ENCODE results near the gene LIAS. TPM values are rescaled to one million over a fixed set of nuclear protein-coding genes. Genes with fewer than 3 reads are reported as not detected.

LIAS gene
- total and polyA plus RNA-seq, 2 of the 13 experiments (the other 11 are each of a cell fraction or from before 2014, with no cell fraction given) = 16.0 to 16.6 TPM

DNA sequence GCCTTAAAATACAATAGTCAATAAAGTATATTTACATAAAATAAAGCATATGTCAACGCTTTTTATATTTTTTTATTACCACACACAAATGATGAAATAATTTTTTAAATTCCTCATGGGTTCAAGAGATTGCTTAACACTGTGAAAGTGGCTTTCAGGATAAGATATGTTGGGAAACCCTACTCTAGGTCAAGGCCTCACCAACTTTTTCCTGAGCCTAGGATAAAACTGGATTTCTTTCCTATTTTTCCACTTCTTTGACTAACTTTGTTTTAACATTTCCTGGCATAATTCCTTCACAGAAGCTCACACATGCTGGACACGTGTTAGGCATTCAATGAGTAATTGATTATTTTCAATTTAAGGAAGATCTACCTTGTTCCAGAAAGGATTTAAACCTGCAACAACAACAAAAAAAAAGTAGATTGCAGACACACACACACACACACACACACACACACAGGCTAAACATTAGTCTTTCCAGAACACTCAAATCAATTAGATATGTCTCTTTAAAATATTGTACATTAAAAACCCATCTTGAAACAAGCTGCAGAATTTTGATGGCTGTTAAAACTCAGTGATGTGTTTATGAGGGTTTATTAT lies 43.1 kb upstream of the LIAS start (continued):
- TF ChIP-seq, protein P1, sequence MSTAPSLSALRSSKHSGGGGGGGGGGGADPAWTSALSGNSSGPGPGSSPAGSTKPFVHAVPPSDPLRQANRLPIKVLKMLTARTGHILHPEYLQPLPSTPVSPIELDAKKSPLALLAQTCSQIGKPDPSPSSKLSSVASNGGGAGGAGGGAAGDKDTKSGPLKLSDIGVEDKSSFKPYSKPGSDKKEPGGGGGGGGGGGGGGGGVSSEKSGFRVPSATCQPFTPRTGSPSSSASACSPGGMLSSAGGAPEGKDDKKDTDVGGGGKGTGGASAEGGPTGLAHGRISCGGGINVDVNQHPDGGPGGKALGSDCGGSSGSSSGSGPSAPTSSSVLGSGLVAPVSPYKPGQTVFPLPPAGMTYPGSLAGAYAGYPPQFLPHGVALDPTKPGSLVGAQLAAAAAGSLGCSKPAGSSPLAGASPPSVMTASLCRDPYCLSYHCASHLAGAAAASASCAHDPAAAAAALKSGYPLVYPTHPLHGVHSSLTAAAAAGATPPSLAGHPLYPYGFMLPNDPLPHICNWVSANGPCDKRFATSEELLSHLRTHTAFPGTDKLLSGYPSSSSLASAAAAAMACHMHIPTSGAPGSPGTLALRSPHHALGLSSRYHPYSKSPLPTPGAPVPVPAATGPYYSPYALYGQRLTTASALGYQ (CRISPR knock-in tag; IDR thresholded peaks at IDR 0.05) = no peak
- TF ChIP-seq ZNF660 (CRISPR knock-in tag; IDR thresholded peaks at IDR 0.05; ENCODE audit: borderline replicate concordance, low read depth) (no peak), CHCHD3 (CRISPR knock-in tag; IDR thresholded peaks at IDR 0.05) (no peak), TBP (CRISPR knock-in tag; IDR thresholded peaks at IDR 0.05) (no peak), ZFX (CRISPR knock-in tag; IDR thresholded peaks at IDR 0.05; ENCODE audit: low read depth) (no peak), ZNF878 (CRISPR knock-in tag; IDR thresholded peaks at IDR 0.05) (no peak), ZNF792 (CRISPR knock-in tag; IDR thresholded peaks at IDR 0.05) (no peak), ZNF143 (CRISPR knock-in tag; IDR thresholded peaks at IDR 0.05) (no peak), ZSCAN29 (CRISPR knock-in tag; conservative IDR thresholded peaks at IDR 0.05) (no peak), TBL1XR1 (IDR thresholded peaks at IDR 0.05; ENCODE audit: borderline replicate concordance, low read length, partially characterized antibody) (peak; percentile 84), HOXA7 (CRISPR knock-in tag; IDR thresholded peaks at IDR 0.05) (no peak), ZNF251 (CRISPR knock-in tag; IDR thresholded peaks at IDR 0.05) (no peak), POGZ (CRISPR knock-in tag; IDR thresholded peaks at IDR 0.05) (no peak), ZNF747 (CRISPR knock-in tag; IDR thresholded peaks at IDR 0.05; ENCODE audit: borderline replicate concordance) (no peak), ZNF510 (CRISPR knock-in tag; IDR thresholded peaks at IDR 0.05; ENCODE audit: low read depth) (no peak), GABPA (IDR thresholded peaks at IDR 0.05; ENCODE audit: low read depth, low read length) (no peak), GABPA (CRISPR knock-in tag; IDR thresholded peaks at IDR 0.05; ENCODE audit: low read depth) (0 out of 2 replicates have a peak, but pooled peaks have one; percentile 12), NFYC (CRISPR knock-in tag; IDR thresholded peaks at IDR 0.05) (no peak), EP300 (IDR thresholded peaks at IDR 0.05; ENCODE audit: low read depth in 2 of 2, low read length in 2 of 2) (peak in 1 of 2 experiments; percentile 74; a peak in 2 of 4 replicates), EP300 (CRISPR knock-in tag; IDR thresholded peaks at IDR 0.05; ENCODE audit: borderline replicate concordance) (no peak), TARDBP (CRISPR knock-in tag; IDR thresholded peaks at IDR 0.05) (0 out of 2 replicates have a peak, but pooled peaks have one; percentile 44), SMAD1 (CRISPR knock-in tag; IDR thresholded peaks at IDR 0.05; ENCODE audit: borderline replicate concordance, low read depth) (no peak), GATAD2A (CRISPR knock-in tag; IDR thresholded peaks at IDR 0.05) (peak; percentile 91), SUZ12 (IDR thresholded peaks at IDR 0.05; ENCODE audit: low read depth, low read length) (no peak), SRSF4 (IDR thresholded peaks at IDR 0.05; ENCODE audit: low read depth, low read length, poor library complexity, severe bottlenecking) (no peak)
- TF ChIP-seq, protein P2, sequence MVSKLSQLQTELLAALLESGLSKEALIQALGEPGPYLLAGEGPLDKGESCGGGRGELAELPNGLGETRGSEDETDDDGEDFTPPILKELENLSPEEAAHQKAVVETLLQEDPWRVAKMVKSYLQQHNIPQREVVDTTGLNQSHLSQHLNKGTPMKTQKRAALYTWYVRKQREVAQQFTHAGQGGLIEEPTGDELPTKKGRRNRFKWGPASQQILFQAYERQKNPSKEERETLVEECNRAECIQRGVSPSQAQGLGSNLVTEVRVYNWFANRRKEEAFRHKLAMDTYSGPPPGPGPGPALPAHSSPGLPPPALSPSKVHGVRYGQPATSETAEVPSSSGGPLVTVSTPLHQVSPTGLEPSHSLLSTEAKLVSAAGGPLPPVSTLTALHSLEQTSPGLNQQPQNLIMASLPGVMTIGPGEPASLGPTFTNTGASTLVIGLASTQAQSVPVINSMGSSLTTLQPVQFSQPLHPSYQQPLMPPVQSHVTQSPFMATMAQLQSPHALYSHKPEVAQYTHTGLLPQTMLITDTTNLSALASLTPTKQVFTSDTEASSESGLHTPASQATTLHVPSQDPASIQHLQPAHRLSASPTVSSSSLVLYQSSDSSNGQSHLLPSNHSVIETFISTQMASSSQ (IDR thresholded peaks at IDR 0.05; ENCODE audit: low read depth) = 0 out of 2 replicates have a peak, but pooled peaks have one; percentile 38
- TF ChIP-seq, protein P2 (CRISPR knock-in tag; IDR thresholded peaks at IDR 0.05; ENCODE audit: borderline replicate concordance) = peak; percentile 25; the same call in 1 of the 2 replicates

All from HepG2 (cell line).